Sigmoid colon (tissue), 7 donors: Measurements from ENCODE around the gene NAT10. TPM values are rescaled to one million over a fixed set of nuclear protein-coding genes. Genes with fewer than 3 reads are reported as not detected.
"Not testable (repeated sequence)": the region's sequence is repeated elsewhere in the genome, so short reads cannot be mapped to it uniquely, and the experiment has no call there.

Source experiments
- DNase-seq: peaks from one replicate; pipeline ENCODE4 v3.0.0-alpha.2; 2019
- H3K27ac ChIP-seq, 4 donors: fragments of 200-600 bp; sonication (generic); one replicate each; pipeline ENCODE4 v1.5.1; 2016 to 2019; ENCODE audit warnings: mild to moderate bottlenecking in 1 of 4
- H3K27me3 ChIP-seq, 3 donors: fragments of 200-600 bp; sonication (generic); one replicate each; pipeline ENCODE4 v1.5.1; 2019; ENCODE audit warnings: mild to moderate bottlenecking in 1 of 3
- H3K36me3 ChIP-seq, 4 donors: fragments of 200-600 bp; sonication (generic); one replicate each; pipeline ENCODE4 v1.5.1; 2016 to 2019
- H3K4me1 ChIP-seq, 4 donors: fragments of 200-600 bp; sonication (generic); one replicate each; pipeline ENCODE4 v1.5.1; 2017 to 2019
- H3K4me3 ChIP-seq, 4 donors: fragments of 200-600 bp; sonication (generic); one replicate each; pipeline ENCODE4 v1.5.1; 2017 to 2019; ENCODE audit warnings: mild to moderate bottlenecking in 2 of 4, moderate library complexity in 1 of 4
- H3K9me3 ChIP-seq, 4 donors: fragments of 200-600 bp in 3 of 4; sonication (generic) in 3 of 4; one replicate each; pipeline versions ENCODE4 v1.5.1 to v1.6.1; 2013 to 2019
- CTCF ChIP-seq, 4 experiments: fragments of 450-650 bp in 3 of 4; fragments of 200-600 bp in 1 of 4; IDR thresholded peaks; one replicate each; pipeline ENCODE4 v1.5.1; 2016 to 2019; ENCODE audit warnings: antibody characterized with exemption in 4 of 4, mild to moderate bottlenecking in 3 of 4, moderate library complexity in 2 of 4
- EP300 ChIP-seq, 4 donors: sonication (generic); formaldehyde crosslinking; IDR thresholded peaks; one replicate each; pipeline ENCODE4 v1.6.1; 2017; ENCODE audit warnings: antibody characterized with exemption in 4 of 4
- POLR2A ChIP-seq, 2 donors: fragments of 450-650 bp; IDR thresholded peaks; one replicate each; pipeline ENCODE4 v1.6.1; 2016; ENCODE audit warnings: antibody characterized with exemption in 2 of 2, mild to moderate bottlenecking in 2 of 2, moderate library complexity in 2 of 2
- POLR2AphosphoS5 ChIP-seq, 4 donors: sonication (generic); formaldehyde crosslinking; IDR thresholded peaks; one replicate each; pipeline ENCODE4 v1.6.1; 2017; ENCODE audit warnings: antibody characterized with exemption in 4 of 4
- WGBS, 2 donors: extraction: QIAGEN DNeasy Blood & Tissue Kit; methylation state at CpG; one replicate each; pipeline ENCODE4 v1.1.7; 2013; 5-methylcytosine and 5-hydroxymethylcytosine counted together
- intact Hi-C: fragments of 100-400 bp; cut with DNase I; formaldehyde crosslinking; loops from one replicate; pipeline ENCODE4 v1.15.1; 2023
- polyA plus RNA-seq, 3 donors: library from polyadenylated mRNA; stranded (reverse); fragments of 200-250 nt; gene quantifications; one replicate each; pipeline ENCODE4 v1.2.3, GENCODE V29; 2013
- total RNA-seq, 4 donors: library from RNA; depleted of rRNA; stranded (reverse); fragments of >200 nt; gene quantifications; one replicate each; pipeline ENCODE4 v1.1.0, GENCODE V29; 2016
- donor health status: healthy with polysubstance abuse.
- donor health status: Bipolar disorder and iron deficiency.
- donor health status: healthy.

The NAT10 gene
- total and polyA plus RNA-seq, 7 donors, result 5.3 to 35.4 (median 17.4) TPM

GRCh38 chr11:34065505-34066203 lies 39.8 kb upstream of the NAT10 start:
- H3K27me3 ChIP-seq, result no peaks in the 10 kb centered on the region
- 86 to 90% methylated on average over 6 of the region's 6 CpGs for WGBS, 2 donors
- peaks cover 0 to 76% (median 54%) of the 10 kb centered on the region in 4 donors for H3K4me1 ChIP-seq
- no peaks in the 10 kb centered on the region for H3K9me3 ChIP-seq
- DNase-seq, result no peak
- no peak overlapping the region for H3K27ac ChIP-seq
- H3K36me3 ChIP-seq, result peaks cover 0 to 8% (median 2%) of the 10 kb centered on the region in 4 donors
- TF ChIP-seq EP300 (IDR thresholded peaks at IDR 0.05) (no peak), POLR2A (IDR thresholded peaks at IDR 0.05) (no peak), POLR2AphosphoS5 (IDR thresholded peaks at IDR 0.05) (no peak), CTCF (IDR thresholded peaks at IDR 0.05) (no peak)
- intact Hi-C loops, result no loop called here
- no peak overlapping the region for H3K4me3 ChIP-seq

- WGBS, 2 donors, result 79 to 88% methylated on average over 8 of the region's 8 CpGs
- H3K4me1 ChIP-seq, result peaks cover 0 to 67% (median 49%) of the 10 kb centered on the region in 4 donors
- DNase-seq, intact Hi-C loops, H3K27ac ChIP-seq, H3K36me3 ChIP-seq, H3K9me3 ChIP-seq, H3K4me3 ChIP-seq, H3K27me3 ChIP-seq: not testable (repeated sequence)
Observed at GRCh38 chr11:34066766-34067165, 38.7 kb upstream of the NAT10 start.

- no peaks in the 10 kb centered on the region for H3K9me3 ChIP-seq
- H3K27ac ChIP-seq, result no peak overlapping the region
- peaks cover 1 to 10% (median 4%) of the 10 kb centered on the region in 4 donors for H3K36me3 ChIP-seq
- H3K4me3 ChIP-seq, result no peak overlapping the region
- no peaks in the 10 kb centered on the region for H3K27me3 ChIP-seq
- WGBS, 2 donors, result 84 to 85% methylated on average over 7 of the region's 7 CpGs
- TF ChIP-seq POLR2A (IDR thresholded peaks at IDR 0.05), result no peak
- TF ChIP-seq POLR2AphosphoS5 (IDR thresholded peaks at IDR 0.05), result no peak
- TF ChIP-seq CTCF (IDR thresholded peaks at IDR 0.05), result no peak
- TF ChIP-seq EP300 (IDR thresholded peaks at IDR 0.05), result no peak
- peaks cover 0 to 67% (median 49%) of the 10 kb centered on the region in 4 donors for H3K4me1 ChIP-seq
- intact Hi-C loops, result no loop called here
- no peak for DNase-seq
Observed at GRCh38 chr11:34067383-34068065, 37.9 kb upstream of the NAT10 start.

GRCh38 chr11:34068111-34068510 lies 37.3 kb upstream of the NAT10 start:
- Histone ChIP-seq H3K4me3 (no peak overlapping the region), H3K27me3 (no peaks in the 10 kb centered on the region), H3K36me3 (peaks cover 7 to 16% (median 7%) of the 10 kb centered on the region in 4 donors), H3K27ac (no peak overlapping the region), H3K4me1 (peaks cover 0 to 61% (median 45%) of the 10 kb centered on the region in 4 donors), H3K9me3 (no peaks in the 10 kb centered on the region)
- 77 to 79% methylated on average over 2 of the region's 2 CpGs for WGBS, 2 donors
- intact Hi-C loops, result no loop called here
- no peak for DNase-seq
- no peak for TF ChIP-seq POLR2AphosphoS5 (IDR thresholded peaks at IDR 0.05)
- TF ChIP-seq EP300 (IDR thresholded peaks at IDR 0.05), result no peak
- TF ChIP-seq CTCF (IDR thresholded peaks at IDR 0.05), result no peak
- TF ChIP-seq POLR2A (IDR thresholded peaks at IDR 0.05), result no peak

GRCh38 chr11:34071306-34071705 lies 34.1 kb upstream of the NAT10 start:
- Histone ChIP-seq H3K4me1 (peaks cover 0 to 41% (median 21%) of the 10 kb centered on the region in 4 donors), H3K36me3 (peaks cover 6 to 48% (median 30%) of the 10 kb centered on the region in 4 donors)
- H3K27me3 ChIP-seq, DNase-seq, H3K27ac ChIP-seq, H3K4me3 ChIP-seq, intact Hi-C loops, H3K9me3 ChIP-seq: not testable (repeated sequence)
- WGBS, 2 donors, result 72 to 85% methylated on average over 8 of the region's 8 CpGs
